H1 (cell line): ENCODE data around the gene PTPRD. TPM values are rescaled to one million over a fixed set of nuclear protein-coding genes. Genes with fewer than 3 reads are reported as not detected.

ENCODE experiments used
- CTCF ChIA-PET: fragments of 300-600 bp; sonication (Branson Sonifier 250); formaldehyde crosslinking; loops from one replicate; lab custom pipeline; 2021; ENCODE audit not compliant: partially characterized antibody; lab: Charles Lee
- POLR2A ChIA-PET: fragments of 300-600 bp; sonication (Branson Sonifier 250); formaldehyde crosslinking; loops from one replicate; lab custom pipeline; 2021; ENCODE audit warnings: inconsistent platforms; ENCODE audit not compliant: partially characterized antibody; lab: Charles Lee
- DNase-seq, 2 experiments: peaks; one replicate each; pipeline versions ENCODE4 v3.0.0 to v3.0.0-alpha.2; 2010 to 2022; ENCODE audit warnings: low spot score in 2 of 2, low read depth in 1 of 2, mixed read lengths in 1 of 2
- FAIRE-seq: peaks from 2 replicates; lab custom pipeline; 2011; peaks lifted over from hg19 to GRCh38; lab: Jason Lieb, UNC
- H2AFZ ChIP-seq: 2 replicates; pipeline ENCODE4 v1.8.1; 2012; ENCODE audit warnings: low read length, inconsistent platforms
- H2AK5ac ChIP-seq: 2 replicates; pipeline ENCODE4 v1.6.1; 2013; ENCODE audit warnings: low read depth, low read length
- H2BK120ac ChIP-seq: replicated peaks from 2 replicates; pipeline ENCODE3; 2013; ENCODE audit warnings: low read depth, low read length, inconsistent platforms
- H2BK12ac ChIP-seq: 2 replicates; pipeline ENCODE4 v1.6.1; 2013; ENCODE audit warnings: low read depth, low read length
- H2BK15ac ChIP-seq: 2 replicates; pipeline ENCODE4 v1.6.1; 2013; ENCODE audit warnings: low read length
- H2BK20ac ChIP-seq: 2 replicates; pipeline ENCODE4 v1.6.1; 2013; ENCODE audit warnings: low read length
- H2BK5ac ChIP-seq: 2 replicates; pipeline ENCODE4 v1.6.1; 2013; ENCODE audit warnings: low read depth, low read length
- H3K14ac ChIP-seq: 2 replicates; pipeline ENCODE4 v1.6.1; 2013; ENCODE audit warnings: inconsistent platforms; ENCODE audit not compliant: insufficient read length
- H3K18ac ChIP-seq: 2 replicates; pipeline ENCODE4 v1.6.1; 2013; ENCODE audit warnings: low read length; ENCODE audit errors: extremely low read depth
- H3K23ac ChIP-seq: 2 replicates; pipeline ENCODE4 v1.6.1; 2013; ENCODE audit warnings: inconsistent platforms; ENCODE audit not compliant: insufficient read length
- H3K23me2 ChIP-seq: 2 replicates; pipeline ENCODE4 v1.6.1; 2013; ENCODE audit warnings: low read depth, low read length
- H3K27ac ChIP-seq: 2 replicates; pipeline ENCODE4 v1.6.1; 2011; ENCODE audit warnings: low read depth, low read length, inconsistent platforms
- H3K27me3 ChIP-seq, 4 experiments: replicated peaks in 1 of 4; 1 replicate in 1 of 4; 2 replicates in 3 of 4; pipeline versions ENCODE4 v1.6.1 to v1.8.1; 2011 to 2013; ENCODE audit warnings: low read length in 3 of 4, mild to moderate bottlenecking in 3 of 4, inconsistent platforms in 2 of 4, mixed read lengths in 2 of 4, moderate library complexity in 1 of 4; ENCODE audit not compliant: control insufficient read depth in 3 of 4, insufficient read depth in 3 of 4; ENCODE audit errors: extremely low read depth in 1 of 4
- H3K36me3 ChIP-seq, 4 experiments: 2 replicates each; pipeline versions ENCODE4 v1.6.1 to v1.8.1; 2011 to 2013; ENCODE audit warnings: mild to moderate bottlenecking in 4 of 4, low read length in 3 of 4, moderate library complexity in 2 of 4, control low read depth in 1 of 4, inconsistent platforms in 1 of 4; ENCODE audit not compliant: insufficient read depth in 4 of 4, control insufficient read depth in 2 of 4
- H3K4ac ChIP-seq: replicated peaks from 2 replicates; pipeline ENCODE3; 2013; ENCODE audit warnings: low read length, low read depth, mixed read lengths, inconsistent platforms; ENCODE audit not compliant: insufficient read length
- H3K4me1 ChIP-seq, 4 experiments: replicated peaks in 1 of 4; 1 replicate in 1 of 4; 2 replicates in 3 of 4; pipeline versions ENCODE4 v1.6.1 to v1.8.1; 2011 to 2013; ENCODE audit warnings: low read length in 3 of 4, inconsistent platforms in 2 of 4, mixed read lengths in 1 of 4; ENCODE audit not compliant: insufficient read depth in 4 of 4, control insufficient read depth in 3 of 4
- H3K4me2 ChIP-seq, 2 experiments: 2 replicates each; pipeline versions ENCODE4 v1.6.1 to v1.8.1; 2011 to 2013; ENCODE audit warnings: low read depth in 2 of 2, low read length in 2 of 2, control low read depth in 1 of 2, inconsistent platforms in 1 of 2, mild to moderate bottlenecking in 1 of 2; ENCODE audit not compliant: insufficient read depth in 1 of 2
- H3K4me3 ChIP-seq, 4 experiments: fragments of 200-600, 300-600 bp in 1 of 4; sonication (generic), shearing (Covaris generic), sonication (Bioruptor Twin) in 1 of 4; 2 replicates each; pipeline versions ENCODE4 v1.5.1 to v1.8.1; 2011 to 2016; ENCODE audit warnings: low read length in 4 of 4, low read depth in 3 of 4, control low read depth in 2 of 4, inconsistent platforms in 2 of 4, mild to moderate bottlenecking in 2 of 4, mixed read lengths in 1 of 4, moderate library complexity in 1 of 4; ENCODE audit not compliant: insufficient read depth in 2 of 4; ENCODE audit errors: extremely low read depth in 1 of 4
- H3K56ac ChIP-seq: replicated peaks from 2 replicates; pipeline ENCODE3; 2013; ENCODE audit warnings: low read depth, mild to moderate bottlenecking, mixed read lengths, low read length, inconsistent platforms; ENCODE audit not compliant: insufficient read length
- H3K79me1 ChIP-seq: 2 replicates; pipeline ENCODE4 v1.6.1; 2013; ENCODE audit warnings: low read depth, low read length, control low read depth
- H3K79me2 ChIP-seq, 2 experiments: 2 replicates each; pipeline versions ENCODE4 v1.6.1 to v1.8.1; 2012 to 2013; ENCODE audit warnings: low read length in 2 of 2, mild to moderate bottlenecking in 2 of 2, inconsistent platforms in 1 of 2; ENCODE audit not compliant: insufficient read depth in 2 of 2, control insufficient read depth in 1 of 2
- H3K9ac ChIP-seq, 4 experiments: replicated peaks in 1 of 4; 1 replicate in 1 of 4; 2 replicates in 3 of 4; pipeline versions ENCODE4 v1.6.1 to v1.8.1; 2011 to 2013; ENCODE audit warnings: low read depth in 3 of 4, low read length in 3 of 4, control low read depth in 2 of 4, mild to moderate bottlenecking in 2 of 4, moderate library complexity in 2 of 4, inconsistent platforms in 1 of 4; ENCODE audit errors: extremely low read depth in 1 of 4
- H3K9me3 ChIP-seq, 2 experiments: 2 replicates each; pipeline versions ENCODE4 v1.6.1 to v1.8.1; 2012 to 2013; ENCODE audit warnings: mild to moderate bottlenecking in 2 of 2, moderate library complexity in 2 of 2, control low read depth in 1 of 2, inconsistent platforms in 1 of 2, low read depth in 1 of 2, low read length in 1 of 2, mixed read lengths in 1 of 2; ENCODE audit not compliant: insufficient read depth in 2 of 2
- H4K20me1 ChIP-seq, 2 experiments: replicated peaks in 1 of 2; 2 replicates each; pipeline versions ENCODE3 to v1.8.1; 2011 to 2013; ENCODE audit warnings: inconsistent platforms in 2 of 2, low read length in 2 of 2, mild to moderate bottlenecking in 1 of 2; ENCODE audit not compliant: insufficient read depth in 2 of 2, control insufficient read depth in 1 of 2
- H4K5ac ChIP-seq: 2 replicates; pipeline ENCODE4 v1.6.1; 2013; ENCODE audit warnings: low read length, low read depth, mixed read lengths, inconsistent platforms; ENCODE audit not compliant: insufficient read length
- H4K8ac ChIP-seq: 2 replicates; pipeline ENCODE4 v1.8.0; 2013; ENCODE audit warnings: mild to moderate bottlenecking, moderate library complexity, low read length, inconsistent platforms; ENCODE audit not compliant: insufficient read depth; ENCODE audit errors: extremely low read depth
- H4K91ac ChIP-seq: replicated peaks from 2 replicates; pipeline ENCODE3; 2013; ENCODE audit warnings: low read length, mixed read lengths, inconsistent platforms; ENCODE audit not compliant: insufficient read length
- CHD1 ChIP-seq: IDR thresholded peaks from 2 replicates; pipeline ENCODE4 v1.6.1; 2012; ENCODE audit warnings: low read depth, low read length, improper control_type of control experiment
- CTCF ChIP-seq, 3 experiments: IDR thresholded peaks; 1 replicate in 2 of 3; 2 replicates in 1 of 3; pipeline versions ENCODE4 v1.5.1 to v1.6.1; 2011; ENCODE audit warnings: low read length in 3 of 3, mild to moderate bottlenecking in 3 of 3, inconsistent platforms in 2 of 3, low read depth in 1 of 3, moderate library complexity in 1 of 3; ENCODE audit not compliant: insufficient read depth in 1 of 3; ENCODE audit errors: control extremely low read depth in 1 of 3
- EZH2 ChIP-seq: fragments of 200-600 bp; sonication (generic); IDR thresholded peaks from 2 replicates; pipeline ENCODE4 v1.7.1; 2012; ENCODE audit warnings: low read depth, mild to moderate bottlenecking, moderate library complexity, low read length, inconsistent platforms; ENCODE audit not compliant: severe bottlenecking
- KDM5A ChIP-seq: fragments of 200-600 bp; IDR thresholded peaks from 2 replicates; pipeline ENCODE4 v1.7.1; 2012; ENCODE audit warnings: mild to moderate bottlenecking, low read length, inconsistent platforms, mixed read lengths
- MAFK ChIP-seq: IDR thresholded peaks from 2 replicates; pipeline ENCODE4 v1.6.1; 2012; ENCODE audit warnings: low read depth, mild to moderate bottlenecking, improper control_type of control experiment, low read length
- NRF1 ChIP-seq: IDR thresholded peaks from 2 replicates; pipeline ENCODE4 v1.6.1; 2011; ENCODE audit warnings: mild to moderate bottlenecking, low read depth, low read length, improper control_type of control experiment
- POLR2AphosphoS5 ChIP-seq: IDR thresholded peaks from 2 replicates; pipeline ENCODE4 v1.6.1; 2011; ENCODE audit warnings: low read depth, low read length
- RBBP5 ChIP-seq: IDR thresholded peaks from 2 replicates; pipeline ENCODE4 v1.7.1; 2012; ENCODE audit warnings: low read depth, mild to moderate bottlenecking, inconsistent platforms, low read length, moderate library complexity, borderline replicate concordance
- SP1 ChIP-seq: IDR thresholded peaks from 2 replicates; pipeline ENCODE4 v1.6.1; 2011; ENCODE audit warnings: low read depth, low read length
- TAF7 ChIP-seq: optimal IDR thresholded peaks from 2 replicates; pipeline ENCODE3; 2011; ENCODE audit warnings: low read depth, mild to moderate bottlenecking, inconsistent platforms, low read length, moderate library complexity, borderline replicate concordance
- YY1 ChIP-seq: IDR thresholded peaks from 2 replicates; pipeline ENCODE4 v1.6.1; 2011; ENCODE audit warnings: low read depth, mild to moderate bottlenecking, low read length
- ZNF274 ChIP-seq: IDR thresholded peaks from 2 replicates; pipeline ENCODE4 v1.7.0; 2012; ENCODE audit warnings: low read length, borderline replicate concordance; ENCODE audit errors: extremely low read depth
- polyA plus RNA-seq, 7 experiments: library from polyadenylated mRNA; depleted of rRNA in 3 of 7; stranded (reverse) in 5 of 7; unstranded in 2 of 7; fragments of >200 nt in 5 of 7; fragments of 200-250 nt in 2 of 7; gene quantifications; 1 replicate in 5 of 7; 2 replicates in 1 of 7; 4 replicates in 1 of 7; pipeline versions ENCODE4 v1.2.1 to v1.2.3, GENCODE V29; 2011 to 2013; ENCODE audit warnings: missing spikeins in 2 of 7, mixed read lengths in 2 of 7
- total RNA-seq: library from RNA; stranded (reverse); fragmentation: NEBNext Ultra II Directional; extraction: Animal tissue kit (Norgen Biotek cat#: 25700); gene quantifications from 2 replicates; pipeline ENCODE4 v1.2.1, GENCODE V29; 2021

The PTPRD gene
- total and polyA plus RNA-seq, 2 of the 8 experiments (the other 6 are each of a cell fraction or from before 2014, with no cell fraction given): 17.2 to 77.0 TPM

GRCh38 chr9:9177081-9177480 is 1435.7 kb downstream of the PTPRD start (continued):
- TF ChIP-seq RBBP5: no peak

DNA sequence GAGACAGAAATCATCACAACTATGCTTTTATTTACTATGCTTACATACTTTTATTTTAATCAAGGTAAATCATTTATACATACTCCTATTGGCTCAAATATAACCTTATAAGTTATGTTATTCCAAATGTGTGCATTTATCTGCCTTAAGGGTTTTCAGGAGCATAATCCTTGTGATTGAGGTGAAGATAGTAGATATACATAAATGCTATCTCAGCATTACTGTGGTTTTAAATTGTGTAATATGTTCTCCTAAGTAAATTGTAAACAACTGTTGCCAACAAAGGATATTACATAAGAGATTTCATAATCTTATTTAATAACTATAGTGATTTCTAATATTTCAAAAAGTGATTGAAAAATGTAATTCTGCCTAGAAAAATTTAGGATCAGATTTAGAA is 1438.4 kb downstream of the PTPRD start:
- H3K23ac ChIP-seq: no peak overlapping the region
- FAIRE-seq (no peak), DNase-seq (no peak)
- no peaks in the 10 kb centered on the region for H3K27me3 ChIP-seq
- no peak overlapping the region for H2BK120ac ChIP-seq
- no peak overlapping the region for H2BK15ac ChIP-seq
- no peaks in the 10 kb centered on the region for H3K23me2 ChIP-seq
- H3K4ac ChIP-seq: no peak overlapping the region
- H3K36me3 ChIP-seq: no peaks in the 10 kb centered on the region
- ChIA-PET CTCF (no interaction called here), POLR2A (no interaction called here)
- no peak overlapping the region for H2AK5ac ChIP-seq
- no peaks in the 10 kb centered on the region for H3K79me1 ChIP-seq
- no peaks in the 10 kb centered on the region for H3K9me3 ChIP-seq
- no peak overlapping the region for H2BK5ac ChIP-seq
- H3K56ac ChIP-seq: no peak overlapping the region
- H2BK20ac ChIP-seq: no peak overlapping the region
- H4K20me1 ChIP-seq: no peaks in the 10 kb centered on the region
- H3K79me2 ChIP-seq: no peaks in the 10 kb centered on the region
- H4K8ac ChIP-seq: no peak overlapping the region
- H3K27ac ChIP-seq: no peak overlapping the region
- H3K18ac ChIP-seq: no peak overlapping the region
- no peak overlapping the region for H2BK12ac ChIP-seq
- H4K91ac ChIP-seq: no peak overlapping the region
- H3K4me1 ChIP-seq: no peaks in the 10 kb centered on the region
- H3K4me3 ChIP-seq: no peak overlapping the region
- no peak overlapping the region for H3K4me2 ChIP-seq
- no peak overlapping the region for H4K5ac ChIP-seq
- H3K14ac ChIP-seq: no peak overlapping the region
- no peak overlapping the region for H2AFZ ChIP-seq
- H3K9ac ChIP-seq: no peak overlapping the region
- no peak for TF ChIP-seq CHD1
- no peak for TF ChIP-seq MAFK
- TF ChIP-seq YY1: no peak
- no peak for TF ChIP-seq ZNF274
- TF ChIP-seq CTCF (IDR thresholded peaks at IDR 0.05; ENCODE audit: control extremely low read depth in 1 of 3, insufficient read depth in 1 of 3, low read depth in 1 of 3, low read length in 3 of 3): no peak
- TF ChIP-seq NRF1: no peak
- no peak for TF ChIP-seq TAF7
- no peak for TF ChIP-seq RBBP5
- TF ChIP-seq SP1: no peak
- no peak for TF ChIP-seq EZH2
- TF ChIP-seq POLR2AphosphoS5: no peak
- no peak for TF ChIP-seq KDM5A
